Measurements from ENCODE around the gene PRKAR2B.
"Not testable (repeated sequence)": the region's sequence is repeated elsewhere in the genome, so short reads cannot be mapped to it uniquely, and the experiment has no call there.

PRKAR2B gene

GRCh38 chr7:107049480-107049879, 5.0 kb downstream of the PRKAR2B start:
- DNase-seq: no peak

GRCh38 chr7:107049971-107050532, 5.5 kb downstream of the PRKAR2B start:
- DNase-seq: no peak

- no peak for DNase-seq
These were observed 6.9 kb downstream of the PRKAR2B start for GRCh38 chr7:107051376-107051775.

- DNase-seq: not testable (repeated sequence)
These were observed 10.5 kb downstream of the PRKAR2B start for GRCh38 chr7:107054965-107055364.

GRCh38 chr7:107056058-107056457, 11.6 kb downstream of the PRKAR2B start:
- not testable (repeated sequence) for DNase-seq

- no peak for DNase-seq
These were observed 12.4 kb downstream of the PRKAR2B start for GRCh38 chr7:107056728-107057473.

GRCh38 chr7:107057474-107057833, 12.9 kb downstream of the PRKAR2B start:
- DNase-seq: no peak

GRCh38 chr7:107059468-107059867, 15.0 kb downstream of the PRKAR2B start:
- no peak for DNase-seq

GRCh38 chr7:107063245-107064120, 19.0 kb downstream of the PRKAR2B start:
- DNase-seq: no peak

- no peak for DNase-seq
These were observed 19.8 kb downstream of the PRKAR2B start for GRCh38 chr7:107064255-107064654.

GRCh38 chr7:107065929-107066247, 21.4 kb downstream of the PRKAR2B start:
- DNase-seq: no peak

GRCh38 chr7:107068156-107068555, 23.7 kb downstream of the PRKAR2B start:
- no peak for DNase-seq

- DNase-seq: no peak
These were observed 25.0 kb downstream of the PRKAR2B start for GRCh38 chr7:107069457-107069856.

- DNase-seq: no peak
These were observed 26.2 kb downstream of the PRKAR2B start for GRCh38 chr7:107070710-107071109.

GRCh38 chr7:107071129-107071528, 26.6 kb downstream of the PRKAR2B start:
- DNase-seq: no peak

- no peak for DNase-seq
These were observed 27.6 kb downstream of the PRKAR2B start for GRCh38 chr7:107072133-107072532.

- no peak for DNase-seq
These were observed 31.5 kb downstream of the PRKAR2B start for GRCh38 chr7:107075863-107076574.

GRCh38 chr7:107076781-107077698, 32.5 kb downstream of the PRKAR2B start:
- no peak for DNase-seq

- no peak for DNase-seq
These were observed 33.4 kb downstream of the PRKAR2B start for GRCh38 chr7:107077699-107078516.

GRCh38 chr7:107078517-107078966, 34.0 kb downstream of the PRKAR2B start:
- DNase-seq: no peak
